C4-2B (cell line): Measurements from ENCODE around the gene LKAAEAR1.

ENCODE experiments used
- H3K27ac ChIP-seq: fragments of 450-650 bp; 2 replicates; pipeline ENCODE4 v1.5.1; 2017
- CTCF ChIP-seq: fragments of 450-650 bp; conservative IDR thresholded peaks from 2 replicates; pipeline ENCODE4 v1.5.1; 2017; ENCODE audit warnings: mild to moderate bottlenecking
- ZFX ChIP-seq: fragments of 450-650 bp; IDR thresholded peaks from 2 replicates; pipeline ENCODE4 v1.6.1; 2017

Gene LKAAEAR1

DNA sequence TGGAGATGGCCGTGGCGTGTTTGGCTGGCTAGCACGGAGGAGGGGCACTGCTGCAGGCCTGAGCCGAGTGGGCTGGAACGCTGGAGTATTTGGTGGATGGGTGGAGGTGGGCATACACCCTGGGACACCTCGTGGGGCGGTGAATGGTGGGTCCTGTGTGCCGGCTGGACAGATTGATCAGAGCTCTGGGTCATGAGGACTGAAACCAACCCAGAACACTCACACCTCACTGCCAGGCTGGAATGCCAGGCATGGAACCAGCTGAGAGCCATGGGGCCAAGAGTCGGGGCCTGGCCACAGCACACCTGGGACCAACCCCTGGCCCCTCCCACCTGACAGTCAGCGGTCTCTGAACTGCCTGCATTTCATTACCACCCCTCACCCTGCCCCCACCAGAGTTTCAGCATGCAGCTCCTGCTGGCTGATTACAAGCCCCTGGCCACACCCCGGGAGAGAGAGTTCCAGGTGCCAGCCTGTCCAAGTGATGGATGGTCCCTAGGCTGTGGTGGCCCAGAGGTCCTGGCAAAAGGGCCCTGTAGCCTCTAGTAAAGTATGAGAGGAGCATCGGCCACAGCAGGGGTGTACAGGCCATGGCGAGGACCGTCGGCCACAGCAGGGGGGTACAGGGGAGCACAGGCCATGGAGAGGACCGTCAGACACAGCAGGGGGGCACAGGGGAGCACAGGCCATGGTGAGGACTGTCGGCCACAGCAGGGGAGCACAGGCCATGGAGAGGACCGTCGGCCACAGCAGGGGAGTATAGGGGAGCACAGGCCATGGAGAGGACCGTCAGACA lies 19.9 kb upstream of the LKAAEAR1 start:
- no peak overlapping the region for H3K27ac ChIP-seq
- TF ChIP-seq CTCF = no peak
- no peak for TF ChIP-seq ZFX

GRCh38 chr20:64102647-64103354 lies 18.6 kb upstream of the LKAAEAR1 start:
- no peak for TF ChIP-seq CTCF
- TF ChIP-seq ZFX = no peak
- H3K27ac ChIP-seq = no peak overlapping the region

DNA sequence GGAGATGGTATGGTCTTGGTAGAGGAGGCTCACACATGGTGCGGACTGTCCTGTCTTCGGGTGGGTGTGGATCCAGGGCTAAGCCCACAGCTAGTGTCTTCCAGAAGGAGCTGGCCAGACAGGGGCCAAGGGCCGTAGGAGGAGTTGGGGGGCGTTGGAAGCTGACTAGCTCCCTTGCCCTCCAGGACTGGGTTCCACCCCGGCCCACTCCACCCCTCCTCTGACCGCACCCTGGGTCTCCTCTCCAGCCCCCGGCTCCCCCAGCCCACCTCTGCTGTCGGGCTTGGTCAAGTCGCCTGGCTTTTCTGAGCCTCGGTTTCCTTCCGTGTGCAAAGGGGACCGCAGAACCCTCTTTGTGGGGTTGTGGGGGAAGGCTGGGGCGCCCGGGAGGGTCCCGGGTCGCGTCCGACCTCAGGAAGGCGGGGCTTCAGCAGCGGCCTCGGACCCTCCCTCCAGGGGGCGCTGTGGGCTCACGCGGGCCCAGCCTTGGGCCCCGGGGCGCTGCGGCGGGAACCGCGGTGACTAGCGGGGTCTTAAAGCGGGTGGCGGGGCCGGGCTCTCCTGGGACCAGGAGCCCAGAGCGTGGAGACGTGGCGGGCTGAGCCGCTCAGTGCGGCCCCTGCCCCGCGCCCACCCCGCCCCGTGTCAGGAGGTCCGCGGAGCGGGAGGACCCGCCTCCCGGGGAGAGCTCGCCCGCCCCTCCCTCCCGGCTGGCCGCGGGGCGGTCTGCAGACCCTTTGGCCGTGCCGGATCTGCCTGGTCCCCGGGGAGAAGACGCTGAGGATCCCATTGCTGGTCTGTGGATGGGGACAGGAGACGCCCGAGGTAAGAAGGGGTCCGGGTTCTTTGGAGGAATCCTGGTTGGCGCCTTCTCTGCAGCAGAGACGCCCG lies 17.8 kb upstream of the LKAAEAR1 start:
- TF ChIP-seq CTCF (peak; percentile 91), ZFX (no peak)
- no peak overlapping the region for H3K27ac ChIP-seq

- TF ChIP-seq ZFX = no peak
- no peak for TF ChIP-seq CTCF
- no peak overlapping the region for H3K27ac ChIP-seq
These were observed 16.9 kb upstream of the LKAAEAR1 start for GRCh38 chr20:64100946-64101688.

GRCh38 chr20:64100566-64100888 lies 16.3 kb upstream of the LKAAEAR1 start:
- TF ChIP-seq ZFX (no peak), CTCF (no peak)
- no peak overlapping the region for H3K27ac ChIP-seq

- TF ChIP-seq ZFX = no peak
- no peak for TF ChIP-seq CTCF
These were observed 15.8 kb upstream of the LKAAEAR1 start for GRCh38 chr20:64099880-64100565.

More at GRCh38 chr20:64099880-64100565, 15.8 kb upstream of the LKAAEAR1 start:
- H3K27ac ChIP-seq = no peak overlapping the region
